ENCODE measurements around the gene GRB10.

DNA sequence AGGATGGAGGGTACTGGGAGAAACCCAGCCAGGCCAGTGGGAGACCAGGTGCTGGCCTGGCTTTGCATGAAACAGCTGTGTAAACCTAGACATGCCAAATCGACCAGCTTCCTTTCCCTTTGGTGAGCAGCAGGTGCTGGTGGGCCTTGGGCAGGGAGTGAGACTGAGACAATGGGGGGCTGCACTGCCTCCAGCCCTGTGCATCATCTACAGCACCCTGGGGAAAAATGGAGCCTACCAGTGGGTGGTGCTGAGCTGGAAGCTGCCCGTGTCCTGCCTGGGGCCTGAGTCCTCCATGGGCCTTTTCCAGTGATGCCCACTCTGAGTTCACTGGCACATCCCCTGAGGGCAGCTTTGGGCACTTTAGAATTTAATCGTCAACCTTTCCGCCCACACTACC, 198.3 kb downstream of the GRB10 start:
- TF ChIP-seq CTCF (IDR thresholded peaks at IDR 0.05; ENCODE audit: low read depth, low read length) (no peak), EZH2phosphoT487 (IDR thresholded peaks at IDR 0.05; ENCODE audit: low read depth) (no peak)
